ENCODE measurements around the gene ACKR4.
"Not testable (repeated sequence)": the region's sequence is repeated elsewhere in the genome, so short reads cannot be mapped to it uniquely, and the experiment has no call there.

Gene ACKR4

GRCh38 chr3:132615301-132615700 lies 18.2 kb downstream of the ACKR4 start:
- H3K27me3 ChIP-seq (ENCODE audit: insufficient read depth, low read length); H3F3A ChIP-seq (ENCODE audit: insufficient read depth, low read length); H3K9ac ChIP-seq (ENCODE audit: low read length); H3K9me2 ChIP-seq (ENCODE audit: low read depth, low read length); H3K79me2 ChIP-seq (ENCODE audit: insufficient read depth, low read length); H3K9me3 ChIP-seq (ENCODE audit: low read length); H3K4me2 ChIP-seq (ENCODE audit: low read length); H4K20me1 ChIP-seq (ENCODE audit: insufficient read depth, low read length); H3K4me1 ChIP-seq (ENCODE audit: insufficient read depth, low read length, severe bottlenecking); H3K4me3 ChIP-seq (ENCODE audit: low read depth, low read length, poor library complexity, severe bottlenecking); H2AFZ ChIP-seq (ENCODE audit: low read length); H3K27ac ChIP-seq (ENCODE audit: low read depth, low read length, poor library complexity, severe bottlenecking); H3K36me3 ChIP-seq (ENCODE audit: insufficient read depth, low read length): not testable (repeated sequence)

GRCh38 chr3:132615881-132616280 lies 18.8 kb downstream of the ACKR4 start:
- H3K79me2 ChIP-seq (ENCODE audit: insufficient read depth, low read length): no peaks in the 10 kb centered on the region
- H3K36me3 ChIP-seq (ENCODE audit: insufficient read depth, low read length): peaks cover 6% of the 10 kb centered on the region; the same call in 1 of the 2 replicates
- no peak overlapping the region for H3K4me2 ChIP-seq (ENCODE audit: low read length)
- H3K9me3 ChIP-seq (ENCODE audit: low read length): no peaks in the 10 kb centered on the region
- no peaks in the 10 kb centered on the region for H3F3A ChIP-seq (ENCODE audit: insufficient read depth, low read length)
- H3K27me3 ChIP-seq (ENCODE audit: insufficient read depth, low read length): no peaks in the 10 kb centered on the region
- no peaks in the 10 kb centered on the region for H3K9me2 ChIP-seq (ENCODE audit: low read depth, low read length)
- H3K27ac ChIP-seq (ENCODE audit: low read depth, low read length, poor library complexity, severe bottlenecking): no peak overlapping the region
- no peak for TF ChIP-seq CTCF (IDR thresholded peaks at IDR 0.05; ENCODE audit: low read length)
- TF ChIP-seq EZH2 (IDR thresholded peaks at IDR 0.05; ENCODE audit: borderline replicate concordance, low read length): no peak
- no peaks in the 10 kb centered on the region for H4K20me1 ChIP-seq (ENCODE audit: insufficient read depth, low read length)
- no peak overlapping the region for H3K9ac ChIP-seq (ENCODE audit: low read length)
- H3K4me3 ChIP-seq (ENCODE audit: low read depth, low read length, poor library complexity, severe bottlenecking): no peak overlapping the region
- no peaks in the 10 kb centered on the region for H3K4me1 ChIP-seq (ENCODE audit: insufficient read depth, low read length, severe bottlenecking)
- H2AFZ ChIP-seq (ENCODE audit: low read length): no peak overlapping the region

GRCh38 chr3:132616780-132617179 lies 19.7 kb downstream of the ACKR4 start:
- Histone ChIP-seq H3K4me3 (ENCODE audit: low read depth, low read length, poor library complexity, severe bottlenecking) (no peak overlapping the region), H3F3A (ENCODE audit: insufficient read depth, low read length) (no peaks in the 10 kb centered on the region), H2AFZ (ENCODE audit: low read length) (no peak overlapping the region), H3K9ac (ENCODE audit: low read length) (no peak overlapping the region), H3K4me1 (ENCODE audit: insufficient read depth, low read length, severe bottlenecking) (no peaks in the 10 kb centered on the region), H3K27ac (ENCODE audit: low read depth, low read length, poor library complexity, severe bottlenecking) (no peak overlapping the region), H3K79me2 (ENCODE audit: insufficient read depth, low read length) (no peaks in the 10 kb centered on the region), H3K4me2 (ENCODE audit: low read length) (no peak overlapping the region), H4K20me1 (ENCODE audit: insufficient read depth, low read length) (no peaks in the 10 kb centered on the region), H3K9me3 (ENCODE audit: low read length) (no peaks in the 10 kb centered on the region), H3K9me2 (ENCODE audit: low read depth, low read length) (no peaks in the 10 kb centered on the region), H3K36me3 (ENCODE audit: insufficient read depth, low read length) (peaks cover 6% of the 10 kb centered on the region; the same call in 1 of the 2 replicates), H3K27me3 (ENCODE audit: insufficient read depth, low read length) (no peaks in the 10 kb centered on the region)
- no peak for TF ChIP-seq EZH2 (IDR thresholded peaks at IDR 0.05; ENCODE audit: borderline replicate concordance, low read length)
- no peak for TF ChIP-seq CTCF (IDR thresholded peaks at IDR 0.05; ENCODE audit: low read length)

GRCh38 chr3:132622148-132622547 lies 25.1 kb downstream of the ACKR4 start:
- Histone ChIP-seq H3K36me3 (ENCODE audit: insufficient read depth, low read length) (peaks cover 12% of the 10 kb centered on the region), H2AFZ (ENCODE audit: low read length) (no peak overlapping the region), H4K20me1 (ENCODE audit: insufficient read depth, low read length) (no peaks in the 10 kb centered on the region), H3K79me2 (ENCODE audit: insufficient read depth, low read length) (no peaks in the 10 kb centered on the region), H3K9ac (ENCODE audit: low read length) (no peak overlapping the region), H3K4me2 (ENCODE audit: low read length) (no peak overlapping the region), H3K4me3 (ENCODE audit: low read depth, low read length, poor library complexity, severe bottlenecking) (no peak overlapping the region), H3K27me3 (ENCODE audit: insufficient read depth, low read length) (no peaks in the 10 kb centered on the region), H3K9me2 (ENCODE audit: low read depth, low read length) (no peaks in the 10 kb centered on the region), H3K27ac (ENCODE audit: low read depth, low read length, poor library complexity, severe bottlenecking) (no peak overlapping the region), H3F3A (ENCODE audit: insufficient read depth, low read length) (no peaks in the 10 kb centered on the region), H3K4me1 (ENCODE audit: insufficient read depth, low read length, severe bottlenecking) (peaks cover 8% of the 10 kb centered on the region), H3K9me3 (ENCODE audit: low read length) (no peaks in the 10 kb centered on the region)
- TF ChIP-seq CTCF (IDR thresholded peaks at IDR 0.05; ENCODE audit: low read length) (no peak), EZH2 (IDR thresholded peaks at IDR 0.05; ENCODE audit: borderline replicate concordance, low read length) (no peak)

Data from OCI-LY1 (cell line).